Activated gamma-delta T cell treated with anti-CD3 and anti-CD28 coated beads, Interleukin-2, amount 50 U/mL, for 16 hours (primary cell): ENCODE data around the gene FAM124A.

Experiments used
- DNase-seq: peaks from one replicate; pipeline ENCODE4 v3.0.0-alpha.2; 2020; ENCODE audit warnings: low read depth

The FAM124A gene

GRCh38 chr13:51222037-51222685, at the start of gene FAM124A:
TSS of gene FAM124A (plus strand) at chr13:51222398. CDS start at chr13:51222502, 104 bp downstream.
- no peak for DNase-seq

GRCh38 chr13:51175021-51175420, 47.2 kb upstream of the FAM124A start:
- DNase-seq, result no peak

DNA sequence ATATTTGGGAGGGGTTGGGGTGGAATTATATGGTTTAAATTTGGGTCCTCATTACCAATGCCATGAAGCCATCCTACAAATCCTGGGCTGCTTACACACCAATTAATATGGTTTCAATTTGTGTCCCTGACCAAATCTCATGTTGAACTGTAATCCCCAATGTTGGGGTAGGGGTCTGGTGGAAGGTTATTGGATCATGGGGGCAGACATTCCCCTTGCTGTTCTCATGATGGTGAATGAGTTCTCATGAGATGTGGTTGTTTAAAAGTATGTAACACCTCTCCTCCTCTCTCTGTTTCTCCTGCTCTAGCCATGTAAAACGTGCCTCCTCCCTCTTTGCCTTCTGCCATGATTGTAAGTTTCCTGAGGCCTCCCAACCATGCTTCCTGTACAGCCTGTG, 46.6 kb upstream of the FAM124A start:
- DNase-seq, result no peak

GRCh38 chr13:51177188-51177587, 45.0 kb upstream of the FAM124A start:
- no peak for DNase-seq

DNA sequence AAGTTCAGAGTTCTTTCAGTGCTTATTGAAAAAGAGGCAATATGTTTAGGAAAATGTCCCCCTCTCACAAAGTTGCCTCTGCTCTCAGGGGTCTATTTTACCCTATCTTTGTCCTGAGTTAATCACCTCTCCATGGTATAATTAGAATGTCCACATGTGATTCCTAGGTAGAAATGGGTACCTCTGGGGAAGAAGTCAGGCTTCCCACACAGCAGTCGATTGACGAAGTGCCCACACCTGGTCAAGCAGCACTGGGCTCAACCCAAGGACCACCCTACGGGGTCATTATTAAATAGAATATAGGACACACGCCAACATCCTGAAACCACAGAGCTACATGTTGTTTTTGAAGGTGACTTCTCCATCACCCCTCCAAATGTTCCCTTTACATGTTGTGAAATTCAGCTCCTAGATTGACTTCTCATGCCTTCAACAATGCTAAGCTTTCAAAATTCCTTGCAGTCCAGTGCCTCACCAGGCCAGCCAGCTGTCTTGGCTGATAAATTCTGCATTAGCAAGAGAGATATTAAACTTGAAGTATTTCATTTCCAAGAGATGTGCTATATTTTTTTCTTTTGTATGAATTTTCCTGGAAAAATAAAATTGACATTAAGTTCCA, 43.6 kb upstream of the FAM124A start:
- DNase-seq, result no peak

DNA sequence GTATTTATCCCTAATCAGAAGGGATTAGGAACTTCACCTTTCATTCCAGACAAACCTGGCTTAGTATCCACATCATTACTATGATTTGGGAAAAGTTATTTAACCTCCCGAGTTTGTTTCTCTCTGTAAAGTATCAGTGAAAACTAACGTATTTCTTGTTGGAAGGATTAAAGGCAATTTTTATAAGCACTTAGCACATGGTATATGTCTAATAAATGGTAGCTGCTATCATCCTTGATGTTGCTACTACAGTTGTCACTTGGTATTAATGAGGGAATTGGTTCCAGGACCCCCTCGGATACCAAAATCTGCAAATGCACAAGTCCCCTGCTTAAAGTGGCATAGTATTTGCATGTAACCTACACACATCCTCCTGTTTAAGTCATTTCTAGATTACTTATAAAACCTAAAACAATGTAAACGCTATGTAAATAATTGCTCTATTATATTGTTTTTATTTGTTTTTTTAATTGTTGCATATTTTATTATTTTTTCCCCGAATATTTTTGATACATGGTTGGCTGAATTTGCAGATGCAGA, 42.7 kb upstream of the FAM124A start:
- DNase-seq, result no peak

DNA sequence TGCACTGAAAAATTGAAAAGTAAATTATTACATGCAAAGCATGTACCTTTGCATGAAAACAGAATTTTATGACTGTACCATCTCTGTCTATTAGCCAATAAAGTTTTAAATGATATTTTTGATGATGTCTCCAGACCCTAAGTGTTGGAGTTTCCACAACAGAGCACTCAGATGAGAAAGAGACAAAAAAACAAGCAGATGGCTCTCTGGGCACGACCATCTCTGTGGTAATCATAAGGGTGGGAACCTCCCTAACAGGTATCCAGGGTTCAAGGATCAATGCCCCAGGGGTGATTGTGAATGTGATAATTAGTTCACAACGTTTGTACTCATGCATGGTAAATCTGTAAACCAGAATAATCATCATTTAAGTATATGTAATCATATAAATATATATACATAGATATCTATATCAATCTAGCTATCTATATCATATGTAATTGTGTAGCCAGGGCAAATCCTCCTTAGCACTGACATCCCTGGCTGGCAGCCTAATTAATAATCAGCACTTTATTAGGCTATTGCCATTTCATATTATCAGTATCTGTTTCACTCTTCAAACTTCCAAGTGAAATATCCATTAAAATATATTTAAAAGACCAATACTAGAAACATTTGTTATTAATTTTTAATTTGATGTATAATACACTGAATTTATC, 41.2 kb upstream of the FAM124A start:
- DNase-seq, result no peak

DNA sequence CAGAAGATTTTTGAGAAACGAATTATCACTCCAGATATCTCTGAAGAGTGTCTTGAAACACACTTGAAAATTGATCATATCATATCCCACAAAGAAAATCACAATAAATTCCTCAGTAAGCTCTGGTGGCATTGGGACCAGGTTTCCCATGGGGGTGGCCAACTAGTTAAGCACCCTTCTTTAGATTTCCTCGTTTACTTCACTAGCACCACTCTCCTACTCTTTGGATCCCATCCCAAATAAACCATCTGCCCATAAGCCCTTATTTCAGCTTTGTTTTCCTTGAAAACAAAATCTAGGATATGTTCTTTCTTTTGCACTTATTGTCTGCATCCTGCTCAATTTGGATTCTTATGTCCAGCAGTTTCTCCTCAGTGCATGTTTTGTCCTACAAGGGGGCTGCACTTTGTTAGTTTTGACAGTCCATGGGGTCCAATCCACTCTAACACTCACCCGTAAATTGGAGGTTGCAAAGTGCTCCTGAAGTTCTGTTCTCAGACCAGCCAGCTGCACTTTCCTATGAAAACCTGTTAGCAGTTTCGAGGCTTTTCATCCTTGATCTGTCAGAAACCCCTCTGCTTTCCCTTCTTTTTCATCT, 40.3 kb upstream of the FAM124A start:
- no peak for DNase-seq

GRCh38 chr13:51191743-51192142, 30.5 kb upstream of the FAM124A start:
- DNase-seq, result no peak

GRCh38 chr13:51192348-51192747, 29.9 kb upstream of the FAM124A start:
- no peak for DNase-seq

- no peak for DNase-seq
Measured at GRCh38 chr13:51193387-51193786, 28.8 kb upstream of the FAM124A start.

- no peak for DNase-seq
Measured at GRCh38 chr13:51194942-51195341, 27.3 kb upstream of the FAM124A start.

- DNase-seq, result no peak
Measured at GRCh38 chr13:51201886-51202285, 20.3 kb upstream of the FAM124A start.

DNA sequence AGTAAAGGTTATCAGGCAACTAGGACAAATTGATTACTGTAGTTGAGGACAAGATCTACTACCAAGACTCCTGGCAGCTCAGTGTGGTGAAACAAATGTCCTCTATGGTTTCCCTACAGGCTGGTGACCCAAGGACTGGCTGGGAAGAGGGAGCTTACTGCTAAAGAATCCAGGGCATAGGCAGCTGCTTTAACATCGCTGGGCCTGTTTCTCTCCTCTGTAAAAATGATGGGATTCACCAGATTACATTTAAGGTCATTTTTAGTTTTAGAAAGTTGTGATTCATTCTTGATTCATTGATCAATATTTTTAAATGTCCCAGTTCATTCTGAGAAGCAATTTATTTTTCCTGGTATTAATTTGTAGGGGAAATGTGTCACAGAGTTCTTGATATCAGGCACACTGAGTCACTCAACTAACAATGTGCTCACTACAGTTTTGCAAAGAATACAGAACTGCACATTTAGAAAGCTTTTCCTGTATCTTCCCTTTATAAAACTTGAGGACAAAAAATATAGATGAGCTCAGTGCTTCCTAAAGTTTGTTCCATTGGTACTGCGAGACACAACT, 19.6 kb upstream of the FAM124A start:
- no peak for DNase-seq

DNA sequence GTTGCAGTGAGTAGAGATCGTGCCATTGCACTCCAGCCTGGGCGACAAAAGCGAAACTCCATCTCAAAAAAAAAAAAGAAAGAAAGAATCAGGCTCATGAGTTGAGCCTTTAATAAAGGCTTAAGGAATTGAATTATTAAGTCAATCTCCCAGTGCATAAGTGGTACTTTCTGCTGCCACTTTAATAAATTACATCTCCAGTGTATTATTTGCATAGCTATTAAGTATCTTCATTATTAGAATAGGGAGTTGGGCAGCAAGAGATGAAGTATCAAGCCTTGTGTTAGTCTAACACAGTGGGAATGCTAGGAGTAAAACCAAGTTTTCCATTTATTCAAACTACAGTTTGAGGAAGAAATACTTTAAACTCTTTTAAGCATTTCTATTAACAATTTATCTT, 15.6 kb upstream of the FAM124A start:
- DNase-seq, result no peak

GRCh38 chr13:51207881-51208280, 14.3 kb upstream of the FAM124A start:
- no peak for DNase-seq

DNA sequence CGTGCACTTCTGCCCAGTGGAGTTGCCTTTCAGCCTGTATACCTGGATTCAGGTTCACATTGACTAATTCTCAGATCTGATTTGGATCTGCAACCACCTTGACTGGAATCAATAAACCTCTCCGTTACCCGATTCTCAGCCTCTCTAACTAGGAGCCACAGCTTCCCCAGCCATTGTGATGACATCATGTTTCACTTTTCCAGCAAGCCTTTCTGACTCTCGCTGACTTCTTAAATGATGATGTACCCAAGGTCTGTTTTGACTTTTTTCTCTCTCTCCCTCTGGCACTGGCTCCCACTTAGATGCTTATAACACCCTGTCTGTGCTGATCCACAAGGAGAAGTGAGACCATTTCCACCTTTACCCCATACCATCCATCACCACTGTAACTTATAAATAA, 13.5 kb upstream of the FAM124A start:
- no peak for DNase-seq

DNA sequence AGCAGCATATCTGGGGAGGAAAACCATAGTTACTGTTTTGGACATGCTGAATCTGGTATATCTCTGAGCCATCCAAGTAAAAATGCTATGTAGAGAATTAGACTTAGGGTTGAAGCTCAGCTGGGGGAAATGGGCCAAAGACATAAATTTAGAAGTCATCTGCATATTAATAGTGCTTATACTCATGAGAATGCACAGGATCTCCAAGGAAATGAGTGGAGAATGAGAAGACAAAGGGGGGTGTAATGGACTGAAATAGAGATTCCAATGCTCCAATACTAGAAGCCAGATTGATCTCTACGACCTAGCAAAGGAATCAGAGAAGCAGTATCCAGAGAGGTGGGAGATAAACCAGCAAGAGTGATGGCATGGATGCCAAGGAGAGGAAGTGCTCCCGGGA, 10.3 kb upstream of the FAM124A start:
- DNase-seq, result no peak

DNA sequence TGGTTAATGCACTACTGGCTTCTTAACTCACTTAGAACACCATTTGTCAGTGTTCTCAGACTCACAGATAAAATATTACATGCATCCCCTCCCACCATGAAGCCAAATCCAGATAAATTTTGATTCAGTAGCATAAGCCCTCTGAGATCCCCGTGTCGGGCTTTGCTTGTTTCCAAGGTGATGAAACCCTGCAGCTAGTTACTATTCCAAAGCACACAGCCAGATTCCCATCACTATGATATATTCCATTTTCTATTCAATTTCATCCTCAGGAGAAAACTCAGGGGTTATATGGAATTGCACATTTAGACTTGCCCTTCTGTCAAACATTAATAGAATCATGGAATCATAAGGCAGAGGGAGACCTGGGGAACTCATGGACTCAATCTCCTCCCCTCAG, 9.4 kb upstream of the FAM124A start:
- DNase-seq, result no peak

GRCh38 chr13:51213173-51213728, 8.9 kb upstream of the FAM124A start:
- DNase-seq, result no peak

- no peak for DNase-seq
Measured at GRCh38 chr13:51218626-51219025, 3.6 kb upstream of the FAM124A start.

- no peak for DNase-seq
Measured at GRCh38 chr13:51220706-51221105, 1.5 kb upstream of the FAM124A start.
